ENCODE measurements around the gene BMX. TPM values are rescaled to one million over a fixed set of nuclear protein-coding genes. Genes with fewer than 3 reads are reported as not detected.

Gene BMX
- total RNA-seq, 1 experiment from 2014 or later = not detected

DNA sequence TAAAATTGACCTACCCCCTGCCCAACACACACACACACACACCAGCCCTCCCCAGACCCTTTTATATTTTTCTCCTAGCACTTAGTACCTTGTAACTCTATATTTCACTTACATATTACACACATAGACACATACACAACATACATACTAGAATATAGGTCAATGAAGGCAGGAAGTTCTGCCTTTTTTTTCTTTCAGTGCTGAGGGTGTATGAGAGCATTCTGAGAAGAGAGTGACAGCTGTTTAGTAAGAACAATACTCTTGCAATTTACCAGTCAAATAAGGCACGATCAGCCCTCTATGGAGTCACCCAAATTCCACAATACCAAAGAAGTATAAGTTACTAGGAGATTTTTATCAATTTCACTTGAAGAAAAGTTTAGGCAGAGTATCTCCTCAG is 66.7 kb downstream of the BMX start:
- H3K4me1 ChIP-seq (replicated peaks; ENCODE audit: insufficient read depth) = peaks cover 6% of the 10 kb centered on the region
- BruUV-seq (replicated peaks) = no TSS peak
- H3K9me2 ChIP-seq (ENCODE audit: insufficient read depth) = no peaks in the 10 kb centered on the region

DNA sequence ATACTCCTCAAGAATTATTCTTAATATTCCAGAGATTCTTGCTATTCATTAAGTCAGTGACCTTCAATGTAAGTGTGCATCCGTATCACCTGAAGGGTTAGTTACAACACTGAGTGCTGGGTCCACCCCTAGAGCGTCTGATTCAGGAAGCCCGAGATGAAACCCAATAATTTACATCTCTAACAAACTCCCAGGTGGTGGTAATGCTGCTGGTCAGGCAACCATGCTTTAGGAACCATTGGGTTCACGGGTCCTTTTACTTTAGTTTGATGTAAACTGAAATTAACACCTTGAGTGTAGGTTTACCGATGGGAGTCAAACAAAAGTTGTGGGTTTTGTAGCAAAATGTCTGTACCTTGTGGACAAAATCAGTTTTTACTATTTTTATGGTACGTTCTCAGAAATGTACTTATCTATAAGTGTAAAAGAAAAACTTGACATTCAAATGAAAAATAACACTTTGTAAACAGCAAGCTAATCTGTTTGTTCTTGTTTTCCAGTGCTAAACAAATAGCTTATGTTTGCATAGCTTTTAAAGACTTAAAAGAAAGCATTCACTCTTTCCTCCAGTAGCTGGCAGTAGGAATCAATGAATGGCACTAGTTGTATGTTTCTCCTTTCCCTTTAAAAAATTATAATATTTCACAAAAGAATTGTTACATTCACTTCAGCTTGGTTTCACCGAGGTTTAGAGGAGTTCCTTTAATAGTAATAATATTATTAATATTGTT is 67.4 kb downstream of the BMX start:
- H3K4me3 ChIP-seq = no peak overlapping the region
- no peaks in the 10 kb centered on the region for H3K27me3 ChIP-seq (ENCODE audit: insufficient read depth, low read depth)
- H3K9me2 ChIP-seq (ENCODE audit: insufficient read depth) = no peaks in the 10 kb centered on the region
- POLR2A ChIA-PET (ENCODE audit: unreplicated experiment) = no interaction called here
- H2AFZ ChIP-seq = no peak overlapping the region
- no peak for DNase-seq
- no peaks in the 10 kb centered on the region for H3K79me2 ChIP-seq (ENCODE audit: low read depth)
- H3K36me3 ChIP-seq (ENCODE audit: low read depth) = no peaks in the 10 kb centered on the region
- H3K9me3 ChIP-seq (ENCODE audit: insufficient read depth, low read depth) = no peaks in the 10 kb centered on the region
- CTCF ChIA-PET = interaction anchor here (0.6 kb wide), 1 partner anchor 229 kb away, joined by 4 read pairs; no protein-coding TSS in a partner anchor
- TF ChIP-seq EZH2 (IDR thresholded peaks at IDR 0.05; ENCODE audit: low read depth) = no peak
- TF ChIP-seq, protein P1, sequence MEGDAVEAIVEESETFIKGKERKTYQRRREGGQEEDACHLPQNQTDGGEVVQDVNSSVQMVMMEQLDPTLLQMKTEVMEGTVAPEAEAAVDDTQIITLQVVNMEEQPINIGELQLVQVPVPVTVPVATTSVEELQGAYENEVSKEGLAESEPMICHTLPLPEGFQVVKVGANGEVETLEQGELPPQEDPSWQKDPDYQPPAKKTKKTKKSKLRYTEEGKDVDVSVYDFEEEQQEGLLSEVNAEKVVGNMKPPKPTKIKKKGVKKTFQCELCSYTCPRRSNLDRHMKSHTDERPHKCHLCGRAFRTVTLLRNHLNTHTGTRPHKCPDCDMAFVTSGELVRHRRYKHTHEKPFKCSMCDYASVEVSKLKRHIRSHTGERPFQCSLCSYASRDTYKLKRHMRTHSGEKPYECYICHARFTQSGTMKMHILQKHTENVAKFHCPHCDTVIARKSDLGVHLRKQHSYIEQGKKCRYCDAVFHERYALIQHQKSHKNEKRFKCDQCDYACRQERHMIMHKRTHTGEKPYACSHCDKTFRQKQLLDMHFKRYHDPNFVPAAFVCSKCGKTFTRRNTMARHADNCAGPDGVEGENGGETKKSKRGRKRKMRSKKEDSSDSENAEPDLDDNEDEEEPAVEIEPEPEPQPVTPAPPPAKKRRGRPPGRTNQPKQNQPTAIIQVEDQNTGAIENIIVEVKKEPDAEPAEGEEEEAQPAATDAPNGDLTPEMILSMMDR (conservative IDR thresholded peaks at IDR 0.05) = peak; percentile 61
- no peak overlapping the region for H3K4me2 ChIP-seq
- H3F3A ChIP-seq (ENCODE audit: insufficient read depth, low read depth) = no peaks in the 10 kb centered on the region
- peaks cover 6% of the 10 kb centered on the region for H3K4me1 ChIP-seq (replicated peaks; ENCODE audit: insufficient read depth)
- H4K20me1 ChIP-seq (ENCODE audit: insufficient read depth) = no peaks in the 10 kb centered on the region
- no peak overlapping the region for H3K27ac ChIP-seq
- no TSS peak for BruUV-seq (replicated peaks)
- intact Hi-C loops (cut with micrococcal nuclease; ENCODE audit: unreplicated experiment) = loop anchor here (1.0 to 5.0 kb wide), 3 partner anchors 77 to 266 kb away; no protein-coding TSS in a partner anchor

More for the DNA sequence above, 66.7 kb downstream of the BMX start:
- Histone ChIP-seq H3K27ac (no peak overlapping the region), H2AFZ (no peak overlapping the region), H3F3A (ENCODE audit: insufficient read depth, low read depth) (no peaks in the 10 kb centered on the region), H3K4me2 (no peak overlapping the region), H4K20me1 (ENCODE audit: insufficient read depth) (no peaks in the 10 kb centered on the region), H3K4me3 (no peak overlapping the region), H3K9me3 (ENCODE audit: insufficient read depth, low read depth) (no peaks in the 10 kb centered on the region), H3K36me3 (ENCODE audit: low read depth) (no peaks in the 10 kb centered on the region), H3K27me3 (ENCODE audit: insufficient read depth, low read depth) (no peaks in the 10 kb centered on the region), H3K79me2 (ENCODE audit: low read depth) (no peaks in the 10 kb centered on the region)
- ChIA-PET POLR2A (ENCODE audit: unreplicated experiment) (no interaction called here), CTCF (no interaction called here)
- intact Hi-C loops (cut with micrococcal nuclease; ENCODE audit: unreplicated experiment) = loop anchor here (5.0 kb wide), 1 partner anchor 265 kb away; no protein-coding TSS in a partner anchor
- TF ChIP-seq, protein P1 (conservative IDR thresholded peaks at IDR 0.05) = no peak
- no peak for TF ChIP-seq EZH2 (IDR thresholded peaks at IDR 0.05; ENCODE audit: low read depth)
- no peak for DNase-seq

DNA sequence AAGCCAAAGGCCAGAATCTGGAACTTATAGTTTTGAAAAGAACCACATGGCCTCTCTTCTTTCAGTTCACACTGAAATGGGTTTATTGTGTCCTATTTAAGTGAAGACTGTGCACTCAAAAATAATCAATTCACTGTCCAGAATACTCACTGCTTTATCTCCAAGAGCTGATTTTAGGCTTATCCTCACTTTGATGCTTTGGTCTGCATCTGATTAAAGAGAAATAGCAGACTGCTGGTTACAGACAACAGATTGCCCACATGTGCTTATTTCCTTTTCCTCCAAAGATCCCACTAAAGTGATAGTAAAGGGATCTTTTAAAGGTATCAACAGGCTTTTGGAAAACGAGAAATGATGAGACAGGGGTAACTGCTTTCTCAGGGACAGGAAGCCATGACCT is 69.5 kb downstream of the BMX start:
- Histone ChIP-seq H3K27me3 (ENCODE audit: insufficient read depth, low read depth) (no peaks in the 10 kb centered on the region), H3F3A (ENCODE audit: insufficient read depth, low read depth) (no peaks in the 10 kb centered on the region), H3K9me2 (ENCODE audit: insufficient read depth) (no peaks in the 10 kb centered on the region), H3K4me2 (no peak overlapping the region), H3K79me2 (ENCODE audit: low read depth) (no peaks in the 10 kb centered on the region), H3K9me3 (ENCODE audit: insufficient read depth, low read depth) (no peaks in the 10 kb centered on the region), H3K27ac (no peak overlapping the region), H3K36me3 (ENCODE audit: low read depth) (no peaks in the 10 kb centered on the region), H4K20me1 (ENCODE audit: insufficient read depth) (no peaks in the 10 kb centered on the region), H3K4me1 (replicated peaks; ENCODE audit: insufficient read depth) (no peaks in the 10 kb centered on the region; the same call in 1 of the 2 replicates), H3K4me3 (no peak overlapping the region), H2AFZ (no peak overlapping the region)
- no peak for TF ChIP-seq EZH2 (IDR thresholded peaks at IDR 0.05; ENCODE audit: low read depth)
- TF ChIP-seq, protein P1 (conservative IDR thresholded peaks at IDR 0.05) = no peak
- BruUV-seq (replicated peaks) = no TSS peak
- DNase-seq = no peak
- intact Hi-C loops (cut with micrococcal nuclease; ENCODE audit: unreplicated experiment) = loop anchor here (2.0 kb wide), 1 partner anchor 71 kb away; no protein-coding TSS in a partner anchor
- ChIA-PET POLR2A (ENCODE audit: unreplicated experiment) (no interaction called here), CTCF (no interaction called here)
